OCI-LY7 (cell line): ENCODE data around the gene ZNF598.

ENCODE experiments used
- CTCF ChIP-seq: fragments of 200-600 bp; sonication (generic); conservative IDR thresholded peaks from 2 replicates; pipeline ENCODE4 v1.5.1; 2014; ENCODE audit warnings: mild to moderate bottlenecking, antibody characterized with exemption, low read length, moderate library complexity, mixed read lengths
- EZH2phosphoT487 ChIP-seq: fragments of 200-600 bp; sonication (generic); IDR thresholded peaks from 2 replicates; pipeline ENCODE4 v1.6.1; 2018; ENCODE audit warnings: low read depth, borderline replicate concordance, mild to moderate bottlenecking, mixed run types, antibody characterized with exemption, low read length, moderate library complexity, mixed read lengths

- TF ChIP-seq CTCF (no peak), EZH2phosphoT487 (no peak)
Measured at GRCh38 chr16:2026461-2027023, 16.9 kb upstream of the ZNF598 start, which contains the start of gene NHERF2.
